ENCODE results near the gene S100A14. TPM values are rescaled to one million over a fixed set of nuclear protein-coding genes. Genes with fewer than 3 reads are reported as not detected.

S100A14 gene
- total RNA-seq, 1 donor from 2014 or later: not detected

- Mint-ChIP-seq H3K27ac (no peak overlapping the region), H3K27me3 (ENCODE audit: low read depth) (no peaks in the 10 kb centered on the region), H3K4me1 (ENCODE audit: low read depth) (no peaks in the 10 kb centered on the region), H3K4me3 (ENCODE audit: low read depth) (no peak overlapping the region), H3K9me3 (no peaks in the 10 kb centered on the region), H3K36me3 (ENCODE audit: low read depth) (no peaks in the 10 kb centered on the region)
- DNase-seq (ENCODE audit: low spot score): no peak
- intact Hi-C loops (cut with micrococcal nuclease): no loop called here
Measured at GRCh38 chr1:153610811-153611301, 5.3 kb downstream of the S100A14 start.

- H3K27ac Mint-ChIP-seq: no peak overlapping the region
- no peaks in the 10 kb centered on the region for H3K4me1 Mint-ChIP-seq (ENCODE audit: low read depth)
- H3K36me3 Mint-ChIP-seq (ENCODE audit: low read depth): no peaks in the 10 kb centered on the region
- no peaks in the 10 kb centered on the region for H3K9me3 Mint-ChIP-seq
- intact Hi-C loops (cut with micrococcal nuclease): no loop called here
- H3K4me3 Mint-ChIP-seq (ENCODE audit: low read depth): no peak overlapping the region
- DNase-seq (ENCODE audit: low spot score): no peak
- no peaks in the 10 kb centered on the region for H3K27me3 Mint-ChIP-seq (ENCODE audit: low read depth)
Measured at GRCh38 chr1:153610334-153610733, 5.8 kb downstream of the S100A14 start.

DNA sequence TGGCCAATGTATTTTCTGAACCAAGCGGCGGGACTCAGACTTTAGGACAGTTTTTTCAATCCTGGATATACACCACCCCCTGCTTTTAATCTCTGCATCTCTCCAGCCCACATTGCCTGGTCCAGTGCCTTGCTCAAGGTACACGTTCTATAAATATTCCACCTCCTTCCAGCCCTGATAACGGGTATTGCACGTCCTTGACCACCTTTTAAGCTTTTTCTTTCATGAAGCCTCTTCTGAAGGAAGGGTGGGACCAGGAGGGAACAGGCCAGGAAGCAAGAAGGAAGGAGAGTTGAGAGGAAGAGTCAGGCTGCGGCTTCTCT lies 6.6 kb downstream of the S100A14 start:
- intact Hi-C loops (cut with micrococcal nuclease): no loop called here
- DNase-seq (ENCODE audit: low spot score): no peak
- Mint-ChIP-seq H3K4me1 (ENCODE audit: low read depth) (no peaks in the 10 kb centered on the region), H3K36me3 (ENCODE audit: low read depth) (no peaks in the 10 kb centered on the region), H3K4me3 (ENCODE audit: low read depth) (no peak overlapping the region), H3K27me3 (ENCODE audit: low read depth) (peaks cover 4% of the 10 kb centered on the region), H3K9me3 (no peaks in the 10 kb centered on the region), H3K27ac (no peak overlapping the region)

- Mint-ChIP-seq H3K36me3 (ENCODE audit: low read depth) (no peaks in the 10 kb centered on the region), H3K27me3 (ENCODE audit: low read depth) (peaks cover 4% of the 10 kb centered on the region), H3K4me1 (ENCODE audit: low read depth) (no peaks in the 10 kb centered on the region), H3K9me3 (no peaks in the 10 kb centered on the region), H3K27ac (no peak overlapping the region), H3K4me3 (ENCODE audit: low read depth) (no peak overlapping the region)
- DNase-seq (ENCODE audit: low spot score): no peak
- intact Hi-C loops (cut with micrococcal nuclease): no loop called here
Measured at GRCh38 chr1:153608742-153609584, 7.2 kb downstream of the S100A14 start.

DNA sequence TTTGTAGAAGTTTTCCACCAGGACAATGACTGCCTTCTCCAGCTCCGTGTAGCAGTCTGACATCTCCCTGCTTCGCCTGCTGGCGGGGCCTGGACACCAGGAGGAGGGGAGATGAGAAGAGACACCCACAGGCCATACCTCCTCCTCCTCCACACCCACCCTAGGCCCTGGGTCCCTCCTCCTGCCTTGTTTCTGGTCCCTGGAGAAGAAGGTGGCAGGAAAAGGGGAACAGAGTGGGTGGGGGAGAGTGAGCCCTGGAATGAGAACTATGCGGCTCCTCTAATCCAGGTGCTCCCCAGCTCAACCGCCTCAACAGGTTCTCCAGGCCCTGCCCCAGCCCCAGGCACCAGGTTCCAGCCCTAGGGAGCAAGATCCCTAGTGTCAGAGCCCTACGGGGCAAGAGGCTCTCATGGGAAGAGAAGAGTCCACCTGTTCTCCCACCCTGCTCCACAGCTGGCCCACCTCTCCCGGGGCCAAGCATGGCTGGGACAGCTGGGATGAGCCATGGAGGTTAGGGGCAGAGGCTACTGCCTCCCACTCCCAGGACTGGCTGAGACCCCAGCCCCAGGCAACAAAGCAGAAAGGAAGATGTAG lies 7.9 kb downstream of the S100A14 start:
- Mint-ChIP-seq H3K36me3 (ENCODE audit: low read depth) (no peaks in the 10 kb centered on the region), H3K4me3 (ENCODE audit: low read depth) (no peak overlapping the region), H3K27ac (no peak overlapping the region), H3K4me1 (ENCODE audit: low read depth) (no peaks in the 10 kb centered on the region), H3K9me3 (no peaks in the 10 kb centered on the region), H3K27me3 (ENCODE audit: low read depth) (peaks cover 4% of the 10 kb centered on the region)
- no peak for DNase-seq (ENCODE audit: low spot score)
- intact Hi-C loops (cut with micrococcal nuclease): no loop called here

GRCh38 chr1:153607381-153607780 lies 8.7 kb downstream of the S100A14 start:
- DNase-seq (ENCODE audit: low spot score): no peak
- Mint-ChIP-seq H3K9me3 (no peaks in the 10 kb centered on the region), H3K36me3 (ENCODE audit: low read depth) (no peaks in the 10 kb centered on the region), H3K4me1 (ENCODE audit: low read depth) (peaks cover 5% of the 10 kb centered on the region), H3K4me3 (ENCODE audit: low read depth) (no peak overlapping the region), H3K27ac (no peak overlapping the region), H3K27me3 (ENCODE audit: low read depth) (peaks cover 4% of the 10 kb centered on the region)
- intact Hi-C loops (cut with micrococcal nuclease): no loop called here

DNA sequence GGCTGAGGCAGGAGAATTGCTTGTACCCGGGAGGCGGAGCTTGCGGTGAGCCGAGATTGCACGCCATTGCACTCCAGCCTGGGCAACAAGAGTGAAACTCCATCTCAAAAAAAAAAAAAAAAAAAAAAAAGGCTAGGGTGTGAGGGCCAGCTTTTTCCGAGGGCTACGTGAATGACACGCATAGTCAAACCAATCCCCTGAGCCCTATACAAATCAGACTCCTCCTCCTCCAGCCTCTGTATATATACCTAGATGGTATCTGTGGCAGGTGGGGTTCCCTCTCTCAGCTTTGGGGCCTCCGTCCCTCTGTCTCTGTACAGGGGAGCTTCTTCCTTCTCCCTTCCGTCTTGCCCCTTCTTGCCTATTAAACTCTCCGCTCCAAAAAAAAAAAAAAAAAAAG lies 9.9 kb downstream of the S100A14 start:
- Mint-ChIP-seq H3K36me3 (ENCODE audit: low read depth) (no peaks in the 10 kb centered on the region), H3K27ac (no peak overlapping the region), H3K27me3 (ENCODE audit: low read depth) (peaks cover 4% of the 10 kb centered on the region), H3K4me3 (ENCODE audit: low read depth) (no peak overlapping the region), H3K4me1 (ENCODE audit: low read depth) (peaks cover 5% of the 10 kb centered on the region), H3K9me3 (no peaks in the 10 kb centered on the region)
- no peak for DNase-seq (ENCODE audit: low spot score)
- intact Hi-C loops (cut with micrococcal nuclease): no loop called here

DNA sequence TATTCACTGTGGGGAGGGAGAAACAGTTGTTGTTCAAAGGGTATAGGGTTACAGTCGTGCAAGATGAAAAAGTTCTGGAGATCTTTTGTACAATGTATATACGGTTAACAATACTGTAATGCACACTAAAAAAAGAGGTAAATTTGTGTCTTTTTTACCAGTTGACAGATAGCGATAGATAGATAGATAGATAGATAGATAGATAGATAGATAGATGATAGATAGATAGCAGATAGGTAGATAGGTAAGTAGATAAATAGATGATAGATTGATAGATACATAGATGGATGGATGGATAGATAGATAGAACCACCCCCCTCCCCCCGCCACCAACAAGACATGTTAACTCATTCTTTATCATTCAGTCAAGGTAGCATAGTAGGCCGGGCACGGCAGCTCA lies 13.4 kb downstream of the S100A14 start:
- intact Hi-C loops (cut with micrococcal nuclease): no loop called here
- Mint-ChIP-seq H3K4me3 (ENCODE audit: low read depth) (no peak overlapping the region), H3K36me3 (ENCODE audit: low read depth) (no peaks in the 10 kb centered on the region), H3K4me1 (ENCODE audit: low read depth) (peaks cover 12% of the 10 kb centered on the region), H3K9me3 (no peaks in the 10 kb centered on the region), H3K27ac (no peak overlapping the region), H3K27me3 (ENCODE audit: low read depth) (peaks cover 4% of the 10 kb centered on the region)
- DNase-seq (ENCODE audit: low spot score): no peak

- no peak overlapping the region for H3K4me3 Mint-ChIP-seq (ENCODE audit: low read depth)
- H3K27me3 Mint-ChIP-seq (ENCODE audit: low read depth): no peaks in the 10 kb centered on the region
- no peaks in the 10 kb centered on the region for H3K9me3 Mint-ChIP-seq
- no peaks in the 10 kb centered on the region for H3K36me3 Mint-ChIP-seq (ENCODE audit: low read depth)
- DNase-seq (ENCODE audit: low spot score): no peak
- H3K4me1 Mint-ChIP-seq (ENCODE audit: low read depth): peaks cover 21% of the 10 kb centered on the region
- intact Hi-C loops (cut with micrococcal nuclease): loop anchor here (2.0 kb wide), 1 partner anchor 67 kb away; no protein-coding TSS in a partner anchor
- no peak overlapping the region for H3K27ac Mint-ChIP-seq
Measured at GRCh38 chr1:153599847-153600246, 16.3 kb downstream of the S100A14 start.

GRCh38 chr1:153598309-153599172 lies 17.6 kb downstream of the S100A14 start:
- no peaks in the 10 kb centered on the region for H3K9me3 Mint-ChIP-seq
- H3K27me3 Mint-ChIP-seq (ENCODE audit: low read depth): no peaks in the 10 kb centered on the region
- intact Hi-C loops (cut with micrococcal nuclease): loop anchor here (2.0 kb wide), 1 partner anchor 66 kb away; no protein-coding TSS in a partner anchor
- no peak for DNase-seq (ENCODE audit: low spot score)
- H3K36me3 Mint-ChIP-seq (ENCODE audit: low read depth): no peaks in the 10 kb centered on the region
- peak overlapping the region; percentile 23 for H3K27ac Mint-ChIP-seq
- H3K4me1 Mint-ChIP-seq (ENCODE audit: low read depth): peaks cover 21% of the 10 kb centered on the region
- H3K4me3 Mint-ChIP-seq (ENCODE audit: low read depth): no peak overlapping the region

DNA sequence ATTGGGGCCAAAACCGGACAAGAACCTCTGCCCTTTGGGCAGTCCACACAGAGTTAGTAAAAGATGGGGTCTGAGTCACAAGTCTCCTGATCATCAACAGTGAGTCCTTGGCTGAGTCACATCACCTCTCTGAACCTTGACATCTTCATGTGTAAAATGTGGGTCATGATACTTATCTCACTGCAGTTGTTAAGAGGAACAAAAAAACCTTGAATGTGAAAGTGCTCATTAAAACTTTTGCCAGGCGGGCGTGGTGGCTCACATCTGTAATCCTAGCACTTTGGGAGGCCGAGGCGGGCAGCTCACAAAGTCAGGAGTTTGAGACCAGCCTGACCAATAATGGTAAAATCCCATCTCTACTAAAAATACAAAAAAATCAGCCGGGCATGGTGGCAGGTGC lies 18.9 kb downstream of the S100A14 start:
- no peak for DNase-seq (ENCODE audit: low spot score)
- Mint-ChIP-seq H3K36me3 (ENCODE audit: low read depth) (no peaks in the 10 kb centered on the region), H3K27ac (peak overlapping the region; percentile 49), H3K27me3 (ENCODE audit: low read depth) (no peaks in the 10 kb centered on the region), H3K9me3 (no peaks in the 10 kb centered on the region), H3K4me3 (ENCODE audit: low read depth) (no peak overlapping the region), H3K4me1 (ENCODE audit: low read depth) (peaks cover 16% of the 10 kb centered on the region)
- intact Hi-C loops (cut with micrococcal nuclease): loop anchor here (1.0 kb wide), 1 partner anchor 25 kb away; no protein-coding TSS in a partner anchor

DNA sequence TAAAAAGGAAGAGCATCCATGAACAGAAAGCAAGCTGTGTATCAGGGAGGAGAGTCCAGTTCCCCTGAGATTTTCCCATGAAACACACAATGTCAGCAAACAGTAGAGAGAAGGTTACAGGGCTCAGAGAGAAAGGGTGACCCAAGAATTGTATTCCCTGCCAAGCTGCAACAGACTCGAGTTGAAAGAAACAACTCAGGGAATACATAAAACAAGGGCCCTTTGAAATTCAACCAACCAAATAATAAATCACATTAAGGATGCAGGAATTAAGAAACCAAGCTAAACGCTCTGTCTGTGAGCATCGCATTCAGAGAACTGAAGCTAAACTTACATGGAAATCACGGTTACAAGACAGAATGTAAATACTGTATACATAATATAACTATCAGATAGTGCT lies 23.4 kb downstream of the S100A14 start:
- Mint-ChIP-seq H3K36me3 (ENCODE audit: low read depth) (no peaks in the 10 kb centered on the region), H3K4me3 (ENCODE audit: low read depth) (no peak overlapping the region), H3K27ac (no peak overlapping the region), H3K9me3 (no peaks in the 10 kb centered on the region), H3K4me1 (ENCODE audit: low read depth) (peaks cover 9% of the 10 kb centered on the region), H3K27me3 (ENCODE audit: low read depth) (no peaks in the 10 kb centered on the region)
- intact Hi-C loops (cut with micrococcal nuclease): no loop called here
- no peak for DNase-seq (ENCODE audit: low spot score)

All from activated T-helper 2 cell treated with anti-CD3 and anti-CD28 coated beads, Interferon-gamma antibody, Interleukin-2, Interleukin-4, amounts not matched to agents 10 μg/mL and 5 μg/mL and 100 μg/mL, durations not matched to agents 14 hours and 24 hours and 36 hours (primary cell).